Stimulated activated effector memory CD8-positive, alpha-beta T cell treated with anti-CD3 and anti-CD28 coated beads, Interleukin-12 subunit alpha, Interleukin-12 subunit beta, amount 100 ng/mL, for 72 hours (primary cell): ENCODE results near the gene STUM.

Experiments
- ATAC-seq: fragments of 150-1000 bp; cut with Tn5 transposase; 2 replicates; pipeline ENCODE4 v1.10.0; 2021
- DNase-seq, 2 donors: peaks; one replicate each; pipeline ENCODE4 v3.0.0; 2021 to 2022; ENCODE audit warnings: low spot score in 2 of 2
- H3K27ac Mint-ChIP-seq: one replicate; pipeline ENCODE4 v1.8.0; 2022; ENCODE audit warnings: mild to moderate bottlenecking, mixed read lengths
- H3K36me3 Mint-ChIP-seq: one replicate; pipeline ENCODE4 v1.8.0; 2022; ENCODE audit warnings: mild to moderate bottlenecking, mixed read lengths
- H3K4me1 Mint-ChIP-seq: one replicate; pipeline ENCODE4 v1.8.0; 2022; ENCODE audit warnings: mixed read lengths
- H3K4me3 Mint-ChIP-seq: one replicate; pipeline ENCODE4 v1.8.0; 2022; ENCODE audit warnings: mild to moderate bottlenecking, mixed read lengths
- H3K9me3 Mint-ChIP-seq: one replicate; pipeline ENCODE4 v1.8.0; 2022; ENCODE audit warnings: mixed read lengths

STUM gene

GRCh38 chr1:226646870-226647449, 98.4 kb downstream of the STUM start:
- H3K4me3 Mint-ChIP-seq: no peak overlapping the region
- H3K9me3 Mint-ChIP-seq: no peaks in the 10 kb centered on the region
- DNase-seq (no peak), ATAC-seq (no peak)
- peaks cover 60% of the 10 kb centered on the region for H3K4me1 Mint-ChIP-seq
- H3K36me3 Mint-ChIP-seq: peaks cover 79% of the 10 kb centered on the region
- peak overlapping the region; percentile 83 for H3K27ac Mint-ChIP-seq

- H3K9me3 Mint-ChIP-seq: no peaks in the 10 kb centered on the region
- H3K4me1 Mint-ChIP-seq: peaks cover 54% of the 10 kb centered on the region
- no peak for DNase-seq
- ATAC-seq: no peak
- H3K27ac Mint-ChIP-seq: peak overlapping the region; percentile 83
- no peak overlapping the region for H3K4me3 Mint-ChIP-seq
- H3K36me3 Mint-ChIP-seq: peaks cover 71% of the 10 kb centered on the region
Observed at GRCh38 chr1:226647719-226648118, 99.2 kb downstream of the STUM start.

DNA sequence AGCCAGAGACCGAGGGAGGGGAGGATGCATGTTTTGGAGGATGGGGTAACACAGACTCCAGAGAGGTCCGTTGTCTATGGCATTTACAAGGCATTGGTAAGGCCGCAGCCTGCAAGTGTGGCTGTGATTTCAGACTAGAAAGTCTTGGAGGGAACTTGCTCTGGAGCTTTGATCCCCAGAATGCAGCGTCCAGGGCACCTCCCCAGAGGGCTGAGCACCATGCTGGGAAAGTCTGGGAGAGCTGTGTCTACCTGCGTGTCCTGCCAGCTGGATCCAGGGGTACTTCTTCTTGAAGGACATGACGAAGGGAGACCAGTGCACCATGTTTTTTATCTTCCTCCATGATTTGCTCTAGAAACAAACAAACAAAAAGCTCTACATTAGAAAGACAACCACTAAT, 99.9 kb downstream of the STUM start:
- Mint-ChIP-seq H3K4me3 (no peak overlapping the region), H3K4me1 (peaks cover 47% of the 10 kb centered on the region), H3K9me3 (no peaks in the 10 kb centered on the region), H3K36me3 (peaks cover 67% of the 10 kb centered on the region), H3K27ac (peak overlapping the region; percentile 56)
- DNase-seq (no peak), ATAC-seq (no peak)

DNA sequence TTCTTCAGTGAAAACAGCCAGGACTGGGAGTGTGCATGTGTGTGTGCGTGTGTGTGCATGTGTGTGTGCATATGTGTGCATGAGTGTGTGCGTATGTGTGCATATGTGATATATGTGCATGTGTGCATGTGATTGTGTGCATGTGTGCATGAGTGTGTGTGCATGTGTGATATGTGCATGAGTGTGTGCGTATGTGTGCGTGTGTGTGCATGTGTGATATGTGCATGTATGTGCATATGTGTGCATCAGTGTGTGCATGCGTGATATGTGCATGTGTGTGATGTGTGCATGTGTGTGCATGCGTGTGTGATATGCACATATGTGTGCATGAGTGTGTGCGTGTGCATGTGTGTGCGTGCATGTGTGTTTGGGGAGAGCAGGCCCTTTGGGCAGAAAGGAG, 100.7 kb downstream of the STUM start:
- Mint-ChIP-seq H3K27ac (no peak overlapping the region), H3K36me3 (peaks cover 71% of the 10 kb centered on the region), H3K4me1 (peaks cover 39% of the 10 kb centered on the region)

GRCh38 chr1:226649780-226650179, 101.2 kb downstream of the STUM start:
- DNase-seq (no peak), ATAC-seq (no peak)
- H3K4me3 Mint-ChIP-seq: no peak overlapping the region
- peaks cover 70% of the 10 kb centered on the region for H3K36me3 Mint-ChIP-seq
- no peaks in the 10 kb centered on the region for H3K9me3 Mint-ChIP-seq
- H3K4me1 Mint-ChIP-seq: peaks cover 33% of the 10 kb centered on the region
- peak overlapping the region; percentile 84 for H3K27ac Mint-ChIP-seq

More for the DNA sequence above, 100.7 kb downstream of the STUM start:
- ATAC-seq (no peak), DNase-seq (no peak)
- Mint-ChIP-seq H3K9me3 (no peaks in the 10 kb centered on the region), H3K4me3 (no peak overlapping the region)

GRCh38 chr1:226650236-226650841, 101.8 kb downstream of the STUM start:
- H3K4me1 Mint-ChIP-seq: peaks cover 28% of the 10 kb centered on the region
- H3K9me3 Mint-ChIP-seq: no peaks in the 10 kb centered on the region
- ATAC-seq: no peak
- no peak for DNase-seq
- peaks cover 64% of the 10 kb centered on the region for H3K36me3 Mint-ChIP-seq
- no peak overlapping the region for H3K4me3 Mint-ChIP-seq
- peak overlapping the region; percentile 84 for H3K27ac Mint-ChIP-seq

DNA sequence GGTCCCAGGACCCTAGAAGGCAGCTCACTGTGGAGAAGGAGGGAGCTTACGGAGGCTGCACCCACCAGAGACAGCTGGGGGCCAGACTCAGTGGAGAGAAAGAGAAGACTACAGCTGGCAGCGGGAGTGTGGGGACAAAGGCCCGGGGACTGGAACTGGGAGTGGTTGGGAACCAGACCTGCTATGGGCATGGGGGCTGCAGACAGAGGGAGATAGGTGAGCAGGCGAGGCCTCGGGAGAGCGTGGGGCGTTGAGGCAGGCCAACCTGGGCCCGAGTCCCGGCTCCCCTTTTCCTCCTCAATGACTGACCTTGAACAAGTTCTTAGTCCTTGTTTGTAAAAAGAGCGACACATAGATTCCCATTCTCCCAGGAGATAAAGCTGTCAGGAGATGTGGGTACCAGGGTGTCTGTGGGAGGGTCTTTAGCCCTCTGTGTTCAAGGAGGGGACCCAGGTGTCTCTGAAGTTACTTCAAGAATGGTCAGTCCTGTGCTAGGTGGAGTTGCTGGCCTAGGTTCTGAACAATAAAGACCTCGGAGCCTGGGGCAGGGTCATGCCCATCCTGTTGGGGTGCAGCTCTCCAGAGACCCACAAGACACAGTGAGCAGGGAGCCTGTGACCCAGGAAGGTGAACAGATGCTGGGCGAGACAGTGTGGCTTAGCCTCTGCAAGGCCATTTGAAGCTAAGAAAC, 102.6 kb downstream of the STUM start:
- Mint-ChIP-seq H3K9me3 (no peaks in the 10 kb centered on the region), H3K4me1 (peaks cover 19% of the 10 kb centered on the region), H3K4me3 (no peak overlapping the region), H3K36me3 (peaks cover 56% of the 10 kb centered on the region), H3K27ac (peak overlapping the region; percentile 84)
- ATAC-seq: no peak
- no peak for DNase-seq

GRCh38 chr1:226651732-226652105, 103.2 kb downstream of the STUM start:
- Mint-ChIP-seq H3K4me3 (no peak overlapping the region), H3K36me3 (peaks cover 50% of the 10 kb centered on the region), H3K4me1 (peaks cover 14% of the 10 kb centered on the region), H3K27ac (no peak overlapping the region), H3K9me3 (no peaks in the 10 kb centered on the region)
- DNase-seq (no peak), ATAC-seq (no peak)

GRCh38 chr1:226652613-226653012, 104.0 kb downstream of the STUM start:
- DNase-seq (no peak), ATAC-seq (no peak)
- peak overlapping the region; percentile 77 for H3K4me3 Mint-ChIP-seq
- no peaks in the 10 kb centered on the region for H3K9me3 Mint-ChIP-seq
- H3K4me1 Mint-ChIP-seq: peaks cover 10% of the 10 kb centered on the region
- H3K36me3 Mint-ChIP-seq: peaks cover 47% of the 10 kb centered on the region
- peak overlapping the region; percentile 92 for H3K27ac Mint-ChIP-seq

GRCh38 chr1:226653311-226653921, 104.9 kb downstream of the STUM start:
- Mint-ChIP-seq H3K27ac (peak overlapping the region; percentile 92), H3K9me3 (no peaks in the 10 kb centered on the region)
- DNase-seq: peak in 1 of 2 donors; percentile 76

GRCh38 chr1:226654046-226654667, 105.6 kb downstream of the STUM start:
- ATAC-seq: no peak

More at GRCh38 chr1:226653311-226653921, 104.9 kb downstream of the STUM start:
- Mint-ChIP-seq H3K4me3 (peak overlapping the region; percentile 77), H3K36me3 (peaks cover 39% of the 10 kb centered on the region), H3K4me1 (peaks cover 6% of the 10 kb centered on the region)
- peak; percentile 91 for ATAC-seq

DNA sequence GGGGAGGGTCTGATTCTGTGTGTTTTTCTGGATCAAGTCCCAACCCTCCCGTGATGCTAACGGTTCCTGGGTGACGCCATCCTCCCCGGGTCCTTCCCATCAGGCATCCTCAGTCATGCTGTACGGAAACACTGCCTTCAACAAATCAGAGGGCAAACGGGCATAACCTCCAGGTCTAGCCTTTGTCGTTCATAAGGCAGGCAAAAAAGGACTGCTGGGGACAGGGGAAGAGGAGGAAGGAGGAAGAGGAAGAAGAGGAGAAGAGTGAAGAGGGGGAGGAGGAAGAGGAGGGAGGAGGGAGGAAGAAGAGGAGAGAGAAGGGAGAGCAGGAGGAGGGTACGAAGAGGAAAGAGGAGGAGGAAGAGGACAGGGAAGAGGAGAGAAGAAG, 106.1 kb downstream of the STUM start:
- Mint-ChIP-seq H3K9me3 (no peaks in the 10 kb centered on the region), H3K36me3 (peaks cover 29% of the 10 kb centered on the region), H3K4me3 (peak overlapping the region; percentile 77), H3K27ac (peak overlapping the region; percentile 92), H3K4me1 (peaks cover 10% of the 10 kb centered on the region)
- DNase-seq: no peak
- no peak for ATAC-seq

More at GRCh38 chr1:226654046-226654667, 105.6 kb downstream of the STUM start:
- Mint-ChIP-seq H3K9me3 (no peaks in the 10 kb centered on the region), H3K36me3 (peaks cover 34% of the 10 kb centered on the region), H3K4me1 (peaks cover 10% of the 10 kb centered on the region), H3K4me3 (peak overlapping the region; percentile 77), H3K27ac (peak overlapping the region; percentile 92)
- no peak for DNase-seq

GRCh38 chr1:226655251-226656163, 106.9 kb downstream of the STUM start:
- H3K9me3 Mint-ChIP-seq: no peaks in the 10 kb centered on the region
- ATAC-seq (peak; percentile 31), DNase-seq (no peak)
- peak overlapping the region; percentile 77 for H3K4me3 Mint-ChIP-seq
- peaks cover 19% of the 10 kb centered on the region for H3K4me1 Mint-ChIP-seq
- peak overlapping the region; percentile 92 for H3K27ac Mint-ChIP-seq
- H3K36me3 Mint-ChIP-seq: peaks cover 30% of the 10 kb centered on the region

DNA sequence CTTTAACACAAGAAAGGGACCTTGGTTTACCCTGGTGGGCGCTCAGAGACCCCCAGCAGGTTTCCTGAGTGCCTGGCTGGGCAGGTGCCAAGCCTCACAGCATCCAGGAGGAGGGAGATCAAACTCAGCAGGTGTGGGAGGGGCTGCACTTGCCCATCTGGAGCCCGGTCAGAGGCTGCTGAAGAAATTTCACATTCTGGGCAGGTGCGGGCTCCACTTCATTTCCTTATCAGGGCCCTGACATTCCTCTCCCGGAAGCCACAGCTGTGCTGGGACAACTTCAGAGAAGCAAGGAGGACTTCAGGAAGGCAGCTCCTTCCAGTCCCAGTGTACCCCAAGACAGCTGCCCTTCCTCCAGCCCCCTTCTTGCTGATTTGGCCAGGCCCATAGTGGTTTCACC, 107.6 kb downstream of the STUM start:
- H3K9me3 Mint-ChIP-seq: no peaks in the 10 kb centered on the region
- DNase-seq (no peak), ATAC-seq (no peak)
- peak overlapping the region; percentile 92 for H3K27ac Mint-ChIP-seq
- H3K36me3 Mint-ChIP-seq: peaks cover 31% of the 10 kb centered on the region
- H3K4me1 Mint-ChIP-seq: peaks cover 26% of the 10 kb centered on the region
- peak overlapping the region; percentile 77 for H3K4me3 Mint-ChIP-seq
